ENCODE results near the gene COLEC12. TPM values are rescaled to one million over a fixed set of nuclear protein-coding genes. Genes with fewer than 3 reads are reported as not detected.

COLEC12 gene
- total and polyA plus RNA-seq, 10 of the 15 experiments (the other 5 are each of a cell fraction or from before 2014, with no cell fraction given), result 0.04 to 0.05 TPM; not detected in 8

- FAIRE-seq, result no peak
- TF ChIP-seq ZBTB40 (IDR thresholded peaks at IDR 0.05; ENCODE audit: borderline replicate concordance) (no peak), NR2C2 (IDR thresholded peaks at IDR 0.05; ENCODE audit: borderline replicate concordance, control insufficient read depth, insufficient read length, low read depth) (no peak), BHLHE40 (IDR thresholded peaks at IDR 0.05; ENCODE audit: borderline replicate concordance in 1 of 2, low read depth in 2 of 2, low read length in 1 of 2) (no peak), RAD51 (IDR thresholded peaks at IDR 0.05) (no peak), IRF4 (IDR thresholded peaks at IDR 0.05; ENCODE audit: low read depth, low read length) (no peak)
- Histone ChIP-seq H3K4me3 (no peak overlapping the region), H3K27me3 (replicated peaks in 1 of 2; ENCODE audit: control insufficient read depth in 2 of 2, insufficient read depth in 2 of 2, low read length in 1 of 2) (no peaks in the 10 kb centered on the region; a peak in 1 of 4 replicates), H3K9ac (ENCODE audit: control insufficient read depth, insufficient read depth, low read length) (no peak overlapping the region), H3K79me2 (ENCODE audit: control insufficient read depth, insufficient read depth, low read length) (no peaks in the 10 kb centered on the region), H4K20me1 (ENCODE audit: control insufficient read depth, insufficient read depth) (no peaks in the 10 kb centered on the region), H3K4me2 (ENCODE audit: control insufficient read depth, insufficient read depth) (no peak overlapping the region), H3K4me1 (ENCODE audit: control insufficient read depth, insufficient read depth, low read length) (no peaks in the 10 kb centered on the region), H3K27ac (ENCODE audit: control insufficient read depth, insufficient read depth) (no peak overlapping the region), H2AFZ (ENCODE audit: control insufficient read depth, low read depth, low read length) (no peak overlapping the region), H3K36me3 (ENCODE audit: control insufficient read depth in 2 of 2, insufficient read depth in 2 of 2, low read length in 1 of 2) (no peaks in the 10 kb centered on the region), H3K9me3 (replicated peaks; ENCODE audit: control insufficient read depth, insufficient read depth, low read length) (no peaks in the 10 kb centered on the region)
- RAD21 ChIA-PET (ENCODE audit: unreplicated experiment), result no interaction called here
- ATAC-seq, result no peak
- no TSS peak for BruUV-seq (replicated peaks)
- SMC1A ChIA-PET (ENCODE audit: uncharacterized antibody, unreplicated experiment), result no interaction called here
- no peak for DNase-seq (ENCODE audit: low read depth, low spot score)
- in situ Hi-C loops (cut with MboI), result no loop called here
- POLR2A ChIA-PET, result no interaction called here
- intact Hi-C loops (cut with micrococcal nuclease; ENCODE audit: unreplicated experiment), result no loop called here
- WGBS (ENCODE audit: insufficient coverage, insufficient replicate concordance, low lambda C conversion rate, missing lambda C conversion rate), result 50% methylated on average over 2 of the region's 2 CpGs
- CTCF ChIA-PET, result no interaction called here
These were observed 163.8 kb downstream of the COLEC12 start for GRCh38 chr18:336713-337112.

All from GM12878 (cell line).